SK-N-MC (cell line): Measurements from ENCODE around the gene ZNF462.

ENCODE experiments used
- DNase-seq: peaks from one replicate; pipeline ENCODE4 v3.0.0-alpha.2; 2011; ENCODE audit warnings: low read depth, low spot score
- H3K27ac ChIP-seq: fragments of 200-600 bp; sonication (generic); 2 replicates; pipeline ENCODE4 v1.5.1; 2016; ENCODE audit warnings: mixed run types
- H3K36me3 ChIP-seq: fragments of 200-600 bp; sonication (generic); 2 replicates; pipeline ENCODE4 v1.6.1; 2017; ENCODE audit warnings: antibody characterized with exemption, low read length, mixed read lengths; ENCODE audit not compliant: insufficient read depth
- H3K4me3 ChIP-seq: fragments of 200-600 bp; sonication (generic); 2 replicates; pipeline ENCODE4 v1.5.1; 2016
- H3K9ac ChIP-seq: fragments of 200-600 bp; sonication (generic); 2 replicates; pipeline ENCODE4 v1.8.0; 2017; ENCODE audit warnings: mixed run types, mixed read lengths; ENCODE audit not compliant: insufficient read length
- H3K9me3 ChIP-seq: fragments of 200-600 bp; sonication (generic); 2 replicates; pipeline ENCODE4 v1.6.1; 2017; ENCODE audit warnings: low read depth, mild to moderate bottlenecking, antibody characterized with exemption, low read length, moderate library complexity, mixed read lengths
- EZH2 ChIP-seq: fragments of 200-600 bp; sonication (generic); IDR thresholded peaks from one replicate; pipeline ENCODE4 v1.6.1; 2017; ENCODE audit warnings: antibody characterized with exemption
- FOXP2 ChIP-seq: optimal IDR thresholded peaks from 2 replicates; pipeline ENCODE3; 2011; ENCODE audit warnings: mild to moderate bottlenecking, moderate library complexity; ENCODE audit not compliant: insufficient read depth; ENCODE audit errors: extremely low read length, control extremely low read depth
- POLR2AphosphoS5 ChIP-seq: IDR thresholded peaks from 2 replicates; pipeline ENCODE4 v1.6.1; 2012; ENCODE audit warnings: mild to moderate bottlenecking, low read depth, low read length, borderline replicate concordance

Gene ZNF462

GRCh38 chr9:107018861-107019545 lies 156.0 kb downstream of the ZNF462 start:
- Histone ChIP-seq H3K9me3 (no peaks in the 10 kb centered on the region), H3K36me3 (no peaks in the 10 kb centered on the region), H3K27ac (no peak overlapping the region), H3K9ac (no peak overlapping the region), H3K4me3 (no peak overlapping the region)
- TF ChIP-seq FOXP2 (no peak), POLR2AphosphoS5 (no peak), EZH2 (no peak)
- no peak for DNase-seq

- H3K9me3 ChIP-seq = no peaks in the 10 kb centered on the region
- no peak overlapping the region for H3K27ac ChIP-seq
- TF ChIP-seq EZH2 = no peak
- no peak for TF ChIP-seq POLR2AphosphoS5
- TF ChIP-seq FOXP2 = no peak
- H3K4me3 ChIP-seq = no peak overlapping the region
- no peaks in the 10 kb centered on the region for H3K36me3 ChIP-seq
- no peak for DNase-seq
- H3K9ac ChIP-seq = no peak overlapping the region
Measured at GRCh38 chr9:107020040-107020530, 157.1 kb downstream of the ZNF462 start.

GRCh38 chr9:107024193-107024592 lies 161.2 kb downstream of the ZNF462 start:
- Histone ChIP-seq H3K4me3 (no peak overlapping the region), H3K27ac (no peak overlapping the region), H3K9ac (no peak overlapping the region), H3K9me3 (no peaks in the 10 kb centered on the region), H3K36me3 (no peaks in the 10 kb centered on the region)
- TF ChIP-seq EZH2 (no peak), FOXP2 (no peak), POLR2AphosphoS5 (no peak)
- DNase-seq = no peak

- Histone ChIP-seq H3K36me3 (no peaks in the 10 kb centered on the region), H3K9me3 (no peaks in the 10 kb centered on the region), H3K4me3 (no peak overlapping the region), H3K9ac (no peak overlapping the region), H3K27ac (no peak overlapping the region)
- TF ChIP-seq FOXP2 (no peak), EZH2 (no peak), POLR2AphosphoS5 (no peak)
- no peak for DNase-seq
Measured at GRCh38 chr9:107025260-107026035, 162.5 kb downstream of the ZNF462 start.

- H3K9ac ChIP-seq = no peak overlapping the region
- no peak for DNase-seq
- H3K27ac ChIP-seq = no peak overlapping the region
- H3K4me3 ChIP-seq = no peak overlapping the region
- TF ChIP-seq EZH2 (no peak), POLR2AphosphoS5 (no peak), FOXP2 (no peak)
- H3K9me3 ChIP-seq = no peaks in the 10 kb centered on the region
- H3K36me3 ChIP-seq = no peaks in the 10 kb centered on the region
Measured at GRCh38 chr9:107029146-107029545, 166.2 kb downstream of the ZNF462 start.

- Histone ChIP-seq H3K27ac (no peak overlapping the region), H3K9me3 (no peaks in the 10 kb centered on the region), H3K9ac (no peak overlapping the region), H3K4me3 (no peak overlapping the region), H3K36me3 (no peaks in the 10 kb centered on the region)
- TF ChIP-seq POLR2AphosphoS5 = no peak
- TF ChIP-seq EZH2 = no peak
- TF ChIP-seq FOXP2 = no peak
- DNase-seq = no peak
Measured at GRCh38 chr9:107033966-107034365, 171.0 kb downstream of the ZNF462 start.

GRCh38 chr9:107034831-107035230 lies 171.9 kb downstream of the ZNF462 start:
- Histone ChIP-seq H3K36me3 (no peaks in the 10 kb centered on the region), H3K9me3 (no peaks in the 10 kb centered on the region), H3K4me3 (no peak overlapping the region), H3K27ac (no peak overlapping the region), H3K9ac (no peak overlapping the region)
- DNase-seq = no peak
- no peak for TF ChIP-seq FOXP2

- Histone ChIP-seq H3K9me3 (no peaks in the 10 kb centered on the region), H3K36me3 (no peaks in the 10 kb centered on the region), H3K27ac (no peak overlapping the region), H3K9ac (no peak overlapping the region), H3K4me3 (no peak overlapping the region)
- no peak for DNase-seq
- TF ChIP-seq EZH2 = no peak
- TF ChIP-seq FOXP2 = no peak
- TF ChIP-seq POLR2AphosphoS5 = no peak
Measured at GRCh38 chr9:107036367-107036766, 173.4 kb downstream of the ZNF462 start.
